GM19240 (cell line): Measurements from ENCODE around the gene ARHGAP36.

Source experiments
- DNase-seq: peaks from one replicate; pipeline ENCODE4 v3.0.0; 2011; ENCODE audit warnings: low spot score; ENCODE audit not compliant: insufficient read length

ARHGAP36 gene

GRCh38 chrX:131072871-131073571, 14.9 kb downstream of the ARHGAP36 start:
- no peak for DNase-seq

- no peak for DNase-seq
Measured at GRCh38 chrX:131073607-131074006, 15.5 kb downstream of the ARHGAP36 start.

DNA sequence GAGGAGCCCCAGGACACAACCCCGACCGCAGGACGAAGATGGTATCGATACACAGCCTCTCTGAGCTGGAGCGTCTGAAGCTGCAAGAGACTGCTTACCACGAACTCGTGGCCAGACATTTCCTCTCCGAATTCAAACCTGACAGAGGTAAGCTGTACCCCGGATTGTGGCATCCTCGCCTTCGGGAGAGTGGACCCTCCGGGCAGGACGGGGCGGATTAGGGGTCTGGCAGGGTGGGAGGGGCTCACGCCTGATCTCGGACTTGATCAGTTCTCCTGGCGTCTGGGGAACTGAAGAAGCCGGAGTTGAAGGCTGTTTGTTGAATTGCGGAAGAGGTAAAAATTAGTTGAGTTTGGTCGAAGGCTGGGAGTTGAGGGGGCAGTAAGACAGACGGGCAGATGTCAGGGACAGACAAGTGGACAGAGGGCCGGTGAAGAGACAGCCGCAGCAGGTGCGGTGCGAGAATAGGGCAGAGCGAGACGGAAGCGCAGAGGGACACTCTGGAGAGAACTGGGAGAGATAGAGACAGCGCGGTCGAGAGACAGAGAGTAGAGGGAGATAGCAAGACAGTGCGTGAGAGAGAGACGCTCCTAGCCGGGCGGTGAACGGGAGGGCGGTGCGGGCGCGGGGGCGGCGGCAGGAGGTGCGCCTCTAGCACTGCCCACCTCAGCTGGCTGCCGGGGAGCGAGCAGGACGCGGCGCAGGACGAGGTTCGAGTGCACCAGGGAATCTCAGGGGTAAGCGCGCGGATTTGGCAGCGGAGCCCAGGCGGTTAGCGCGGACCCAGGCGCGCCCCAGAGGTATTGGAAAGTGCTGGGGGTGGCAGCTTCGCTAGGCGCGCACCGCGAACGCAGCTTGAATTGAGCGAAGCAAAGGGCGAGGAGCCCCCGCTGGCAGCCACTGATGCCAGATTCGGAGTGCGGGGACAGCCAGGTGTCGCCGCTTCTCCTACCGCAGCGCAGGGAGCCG, 23.9 kb downstream of the ARHGAP36 start:
- no peak for DNase-seq

- DNase-seq = no peak
Measured at GRCh38 chrX:131083510-131084142, 25.5 kb downstream of the ARHGAP36 start.

GRCh38 chrX:131084145-131084544, 26.0 kb downstream of the ARHGAP36 start:
- DNase-seq = no peak

DNA sequence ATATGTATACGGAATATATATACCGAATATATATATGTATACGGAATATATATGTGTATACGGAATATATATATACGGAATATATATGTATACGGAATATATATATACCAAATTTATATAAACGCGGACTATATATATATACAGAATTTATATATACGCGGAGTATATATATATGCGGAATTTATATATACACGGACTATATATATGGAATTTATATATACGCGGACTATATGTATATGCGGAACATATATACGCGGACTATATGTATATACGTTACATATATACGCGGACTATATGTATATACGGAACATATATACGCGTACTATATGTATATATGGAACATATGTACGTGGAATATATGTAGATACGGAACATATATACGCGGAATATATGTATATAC, 78.6 kb downstream of the ARHGAP36 start:
- DNase-seq = no peak

GRCh38 chrX:131139072-131139471, 80.9 kb downstream of the ARHGAP36 start:
- no peak for DNase-seq
